HepG2 (cell line): Measurements from ENCODE around the gene ZNF474. TPM values are rescaled to one million over a fixed set of nuclear protein-coding genes. Genes with fewer than 3 reads are reported as not detected.

Experiments used
- ATAC-seq: fragments of 200-7000 bp; cut with Tn5 transposase; 3 replicates; pipeline ENCODE4 v1.9.1; 2020; ENCODE audit warnings: mild to moderate bottlenecking, moderate library complexity
- BruUV-seq: library from RNA; stranded (reverse); fragments of 400-500 nt; replicated peaks from 2 replicates; lab custom pipeline; 2021; lab: Mats Ljungman, UMichigan
- CTCF ChIA-PET: fragments of 300-600 bp; formaldehyde crosslinking; extraction: SDS; loops from one replicate; lab custom pipeline; 2021; ENCODE audit warnings: low total read pairs, inconsistent platforms, low intra/inter-chr PET ratio; lab: Yijun Ruan, JAX
- POLR2A ChIA-PET: fragments of 350-600 bp; sonication (Branson Sonifier 250); formaldehyde crosslinking; loops from one replicate; lab custom pipeline; 2020; ENCODE audit warnings: antibody characterized with exemption, inconsistent platforms; lab: Yijun Ruan, JAX
- DNase-seq: peaks from one replicate; pipeline ENCODE4 v3.0.0-alpha.2; 2015; ENCODE audit warnings: low spot score
- FAIRE-seq: peaks from 3 replicates; lab custom pipeline; 2011; peaks lifted over from hg19 to GRCh38; lab: Jason Lieb, UNC
- H2AFZ ChIP-seq: one replicate; pipeline ENCODE4 v1.6.1; 2011; ENCODE audit warnings: low read length, inconsistent platforms
- H3K27ac ChIP-seq: fragments of 300-600 bp; 3 replicates; pipeline ENCODE4 v1.8.0; 2011; ENCODE audit warnings: mixed run types, mild to moderate bottlenecking, mixed read lengths, low read length, inconsistent platforms; ENCODE audit not compliant: insufficient read depth; ENCODE audit errors: extremely low read length
- H3K27me3 ChIP-seq, 2 experiments: fragments of 200-600 bp in 1 of 2; 2 replicates in 1 of 2; 3 replicates in 1 of 2; pipeline versions ENCODE4 v1.6.0 to v1.8.0; 2011; ENCODE audit warnings: low read length in 2 of 2, mild to moderate bottlenecking in 2 of 2, moderate library complexity in 2 of 2, inconsistent platforms in 1 of 2; ENCODE audit not compliant: insufficient read depth in 2 of 2, control insufficient read depth in 1 of 2
- H3K36me3 ChIP-seq, 2 experiments: fragments of 200-600 bp in 1 of 2; replicated peaks in 1 of 2; 2 replicates in 1 of 2; 3 replicates in 1 of 2; pipeline versions ENCODE4 v1.5.1 to v1.8.0; 2011; ENCODE audit warnings: low read length in 2 of 2, inconsistent platforms in 1 of 2; ENCODE audit not compliant: insufficient read depth in 2 of 2, control insufficient read depth in 1 of 2
- H3K4me1 ChIP-seq: 2 replicates; pipeline ENCODE4 v1.5.1; 2012; ENCODE audit warnings: low read length, inconsistent platforms; ENCODE audit not compliant: insufficient read depth
- H3K4me2 ChIP-seq: 2 replicates; pipeline ENCODE4 v1.6.0; 2011; ENCODE audit warnings: low read depth, low read length, inconsistent platforms
- H3K4me3 ChIP-seq, 3 experiments: fragments of 200-600 bp in 1 of 3; sonication (generic), shearing (Covaris generic) in 1 of 3; replicated peaks in 1 of 3; 2 replicates each; pipeline ENCODE4 v1.5.1; 2011 to 2016; ENCODE audit warnings: low read length in 3 of 3, inconsistent platforms in 2 of 3, low read depth in 2 of 3, mild to moderate bottlenecking in 2 of 3, control low read depth in 1 of 3, mixed read lengths in 1 of 3; ENCODE audit not compliant: insufficient read depth in 1 of 3
- H3K79me2 ChIP-seq: one replicate; pipeline ENCODE4 v1.6.1; 2011; ENCODE audit warnings: low read length, inconsistent platforms; ENCODE audit not compliant: insufficient read depth
- H3K9ac ChIP-seq: 2 replicates; pipeline ENCODE4 v1.6.0; 2011; ENCODE audit warnings: mild to moderate bottlenecking, low read depth, low read length, inconsistent platforms; ENCODE audit not compliant: insufficient read depth
- H3K9me3 ChIP-seq: 2 replicates; pipeline ENCODE4 v1.5.1; 2012; ENCODE audit warnings: mild to moderate bottlenecking, low read length
- H4K20me1 ChIP-seq: 2 replicates; pipeline ENCODE4 v1.6.0; 2011; ENCODE audit warnings: inconsistent platforms, mild to moderate bottlenecking, low read length, moderate library complexity; ENCODE audit not compliant: insufficient read depth
- FOXP4 ChIP-seq: sonication (generic); formaldehyde crosslinking; IDR thresholded peaks from 2 replicates; pipeline ENCODE4 v1.4.0; 2020; ENCODE audit warnings: missing genetic modification reagents
- ZNF766 ChIP-seq: sonication (generic); formaldehyde crosslinking; IDR thresholded peaks from 2 replicates; pipeline ENCODE4 v1.5.0; 2020; ENCODE audit warnings: missing genetic modification reagents, borderline replicate concordance
- ZNF792 ChIP-seq: IDR thresholded peaks from 2 replicates; pipeline ENCODE4 v1.6.1; 2016
- WGBS: methylation state at CpG from one replicate; pipeline ENCODE4 v1.1.6; 2017; ENCODE audit warnings: low lambda C conversion rate; 5-methylcytosine and 5-hydroxymethylcytosine counted together
- in situ Hi-C: cut with HindIII; loops from 2 replicates; pipeline ENCODE4 v1.10.0; 2017; ENCODE audit warnings: low pct_unique_long_range_greater_than_20kb; ENCODE audit not compliant: extremely low pct_ligation_motif_present
- intact Hi-C: fragments of 100-400 bp; cut with micrococcal nuclease; formaldehyde crosslinking; loops from one replicate; pipeline ENCODE4 v1.10.0; 2022; ENCODE audit not compliant: unreplicated experiment
- polyA plus RNA-seq, 8 experiments: library from polyadenylated mRNA; depleted of rRNA in 3 of 8; stranded (reverse) in 7 of 8; unstranded in 1 of 8; fragments of >200 nt; fragmentation: Illumina TruSeq in 4 of 8; extraction: Trizol in 4 of 8; gene quantifications; 2 replicates each; pipeline versions ENCODE4 v1.2.1 to v1.2.3, GENCODE V29; 2011 to 2016; ENCODE audit warnings: low read depth in 4 of 8, missing spikeins in 1 of 8, mixed read lengths in 1 of 8; ENCODE audit not compliant: insufficient read depth in 1 of 8
- total RNA-seq, 5 experiments: library from RNA; depleted of rRNA; stranded (reverse); fragments of >200 nt; fragmentation: Illumina TruSeq; extraction: Trizol; gene quantifications; 2 replicates each; pipeline ENCODE4 v1.2.3, GENCODE V29; 2016; ENCODE audit warnings: low read depth in 1 of 5

The ZNF474 gene
- total and polyA plus RNA-seq, 2 of the 13 experiments (the other 11 are each of a cell fraction or from before 2014, with no cell fraction given): 0.07 TPM; not detected in 1

- TF ChIP-seq FOXP4 (CRISPR knock-in tag) (no peak), ZNF792 (CRISPR knock-in tag) (no peak)
Measured at GRCh38 chr5:122120493-122120892, 8.9 kb upstream of the ZNF474 start (continued).

- no peak for ATAC-seq
- no peaks in the 10 kb centered on the region for H3K4me1 ChIP-seq
- FAIRE-seq: no peak
- no peak for TF ChIP-seq ZNF766 (CRISPR knock-in tag)
- TF ChIP-seq, all 625 proteins: peak for 0
- in situ Hi-C loops: no loop called here
- ChIA-PET POLR2A (no interaction called here), CTCF (no interaction called here)
- intact Hi-C loops: no loop called here
- Histone ChIP-seq H3K36me3 (no peaks in the 10 kb centered on the region), H4K20me1 (no peaks in the 10 kb centered on the region), H3K27me3 (no peaks in the 10 kb centered on the region), H3K27ac (no peak overlapping the region), H2AFZ (no peak overlapping the region), H3K9me3 (no peaks in the 10 kb centered on the region), H3K4me2 (no peak overlapping the region), H3K9ac (no peak overlapping the region), H3K4me3 (no peak overlapping the region), H3K79me2 (no peaks in the 10 kb centered on the region)
- 0% methylated on average over 2 of the region's 2 CpGs for WGBS
- no TSS peak for BruUV-seq
- no peak for DNase-seq
Measured at GRCh38 chr5:122120957-122121356, 8.4 kb upstream of the ZNF474 start.
